Measurements from ENCODE around the gene IL11.

IL11 gene

GRCh38 chr19:55324662-55325061 is 45.6 kb downstream of the IL11 start:
- DNase-seq (ENCODE audit: low read depth) = no peak

DNA sequence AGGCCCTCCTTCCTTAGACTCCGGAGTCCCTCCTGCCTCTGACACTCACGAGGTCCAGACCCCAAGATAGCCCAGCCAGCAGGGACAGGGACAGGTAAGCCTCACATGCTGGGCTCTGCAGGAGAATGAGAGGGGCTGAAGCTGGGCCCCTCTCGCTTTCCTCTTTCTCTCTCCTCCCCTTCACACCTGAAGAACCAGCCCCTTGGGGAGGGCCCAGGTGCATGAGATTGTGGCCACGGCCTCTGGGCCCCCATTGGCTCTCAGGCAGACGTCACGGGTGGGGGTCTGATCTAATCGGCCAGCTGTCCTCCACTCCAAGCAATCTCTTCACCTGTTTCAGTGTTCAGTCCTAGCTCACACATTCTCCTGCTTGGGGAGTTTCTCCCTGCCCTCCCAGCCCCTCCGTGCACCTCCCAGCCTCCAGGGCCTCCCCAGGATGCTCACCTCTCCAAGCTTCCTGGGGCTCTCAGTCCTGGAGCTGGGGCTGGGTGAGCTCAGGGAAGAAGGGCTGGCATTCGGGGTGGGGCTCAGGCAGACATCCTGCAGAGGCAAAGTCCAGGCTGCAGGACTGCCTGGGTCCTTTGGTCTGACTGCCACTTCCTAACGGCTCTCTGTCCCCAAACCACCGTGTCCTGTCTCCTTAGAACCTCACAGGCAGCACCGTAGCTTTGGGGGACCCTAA is 47.9 kb downstream of the IL11 start:
- no peak for DNase-seq (ENCODE audit: low read depth)

DNA sequence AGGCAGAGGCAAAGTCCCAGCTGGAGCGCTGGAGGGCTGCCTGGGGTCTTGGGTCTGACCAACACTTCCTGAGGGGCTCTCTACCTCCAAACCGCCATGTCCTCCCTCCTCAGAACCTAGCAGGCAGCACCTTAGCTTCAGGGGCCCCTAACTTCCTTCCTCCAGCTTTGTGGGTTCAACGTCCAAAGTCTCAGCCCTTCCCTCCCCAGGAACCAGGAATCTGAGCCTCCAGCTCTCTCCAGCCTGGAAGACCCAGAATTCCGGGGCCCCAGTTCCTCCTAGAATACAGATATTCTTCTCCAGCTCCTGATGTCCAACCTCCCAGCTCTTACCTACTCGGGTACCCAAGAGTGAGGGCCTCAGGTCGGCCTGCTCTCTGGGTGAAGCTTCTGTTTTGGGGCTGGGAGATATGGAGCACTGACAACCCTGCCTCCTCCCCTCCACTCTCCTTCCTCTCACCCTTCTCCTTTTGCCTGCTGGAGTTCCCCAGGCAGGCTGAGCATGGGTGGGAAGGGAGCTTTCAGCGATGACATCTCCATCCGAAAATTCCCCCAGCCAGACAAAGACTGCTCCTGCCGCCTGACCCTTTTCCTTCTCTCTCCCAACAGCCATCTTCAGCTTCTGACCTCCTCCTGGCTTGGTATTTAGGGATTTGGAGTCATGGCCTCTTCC is 48.7 kb downstream of the IL11 start:
- no peak for DNase-seq (ENCODE audit: low read depth)

GRCh38 chr19:55320844-55321419 is 49.3 kb downstream of the IL11 start:
- no peak for DNase-seq (ENCODE audit: low read depth)

GRCh38 chr19:55319785-55320184 is 50.5 kb downstream of the IL11 start:
- DNase-seq (ENCODE audit: low read depth) = peak; percentile 60

- no peak for DNase-seq (ENCODE audit: low read depth)
Observed at GRCh38 chr19:55316646-55317045, 53.6 kb downstream of the IL11 start.

GRCh38 chr19:55315956-55316525 is 54.2 kb downstream of the IL11 start:
- DNase-seq (ENCODE audit: low read depth) = no peak

- no peak for DNase-seq (ENCODE audit: low read depth)
Observed at GRCh38 chr19:55314396-55314795, 55.9 kb downstream of the IL11 start.
